Uterus (tissue), 4 donors: ENCODE data around the gene COL5A1. TPM values are rescaled to one million over a fixed set of nuclear protein-coding genes. Genes with fewer than 3 reads are reported as not detected.

ENCODE experiments used
- DNase-seq, 2 donors: peaks; one replicate each; pipeline ENCODE4 v3.0.0-alpha.2; 2019 to 2020
- H3K27ac ChIP-seq, 2 donors: fragments of 200-600 bp; sonication (generic); 1 replicate in 1 of 2; 2 replicates in 1 of 2; pipeline ENCODE4 v1.5.1; 2016 to 2018
- H3K27me3 ChIP-seq, 2 donors: fragments of 200-600 bp; sonication (generic); one replicate each; pipeline ENCODE4 v1.5.1; 2018 to 2019; ENCODE audit warnings: control low read depth in 1 of 2
- H3K36me3 ChIP-seq, 2 donors: fragments of 200-600 bp; sonication (generic); one replicate each; pipeline ENCODE4 v1.5.1; 2019; ENCODE audit warnings: control low read depth in 1 of 2
- H3K4me1 ChIP-seq, 2 donors: fragments of 200-600 bp; sonication (generic); one replicate each; pipeline ENCODE4 v1.5.1; 2018 to 2019; ENCODE audit warnings: control low read depth in 1 of 2
- H3K4me3 ChIP-seq, 2 donors: fragments of 200-600 bp; sonication (generic); 1 replicate in 1 of 2; 2 replicates in 1 of 2; pipeline ENCODE4 v1.5.1; 2018 to 2019; ENCODE audit warnings: mild to moderate bottlenecking in 1 of 2
- H3K9me3 ChIP-seq, 2 donors: fragments of 200-600 bp; sonication (generic); one replicate each; pipeline ENCODE4 v1.5.1; 2019; ENCODE audit warnings: control low read depth in 1 of 2
- CTCF ChIP-seq, 4 experiments: fragments of 200-600 bp in 2 of 4; fragments of 450-650 bp in 2 of 4; sonication (generic) in 2 of 4; IDR thresholded peaks; one replicate each; pipeline ENCODE4 v1.5.1; 2016 to 2019; ENCODE audit warnings: antibody characterized with exemption in 4 of 4, mild to moderate bottlenecking in 2 of 4, moderate library complexity in 1 of 4
- POLR2A ChIP-seq, 2 donors: fragments of 450-650 bp; IDR thresholded peaks; one replicate each; pipeline ENCODE4 v1.6.1; 2016; ENCODE audit warnings: antibody characterized with exemption in 2 of 2, mild to moderate bottlenecking in 1 of 2, moderate library complexity in 1 of 2
- intact Hi-C: fragments of 100-400 bp; cut with DNase I; formaldehyde crosslinking; loops from one replicate; pipeline ENCODE4 v1.15.1; 2023; ENCODE audit warnings: low total_unique reads
- total RNA-seq, 4 donors: library from RNA; depleted of rRNA in 3 of 4; stranded (reverse); fragments of >200 nt in 3 of 4; gene quantifications; one replicate each; pipeline versions ENCODE4 v1.1.0 to v1.2.4, GENCODE V29; 2014 to 2023
- donor health status: DM: yes; HTN: yes; CAD: no.

COL5A1 gene
- total RNA-seq, 4 donors from 2014 or later: 21.2 to 604 (median 129) TPM

DNA sequence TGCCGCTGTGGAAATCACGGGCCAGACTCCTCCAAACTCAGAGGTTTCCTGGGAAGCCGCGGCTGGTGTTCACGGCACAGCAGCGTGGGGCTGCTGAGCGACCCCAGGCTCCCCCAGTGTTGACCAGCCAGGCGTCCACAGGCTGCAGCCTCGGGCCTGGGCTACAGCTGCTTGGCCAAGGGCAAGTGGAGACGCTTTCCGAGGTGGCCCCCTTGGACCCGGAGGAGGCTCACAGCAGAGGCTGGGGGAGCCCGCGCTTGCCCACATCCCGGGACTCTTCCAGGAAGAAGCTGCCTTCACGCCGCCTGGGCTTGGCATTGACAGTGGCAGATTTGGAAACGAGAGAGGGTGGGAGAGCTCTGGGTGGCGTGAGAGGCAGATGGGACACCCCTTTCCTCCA lies 186.0 kb downstream of the COL5A1 start:
- intact Hi-C loops: no loop called here
- H3K9me3 ChIP-seq: no peaks in the 10 kb centered on the region
- no peaks in the 10 kb centered on the region for H3K4me1 ChIP-seq
- TF ChIP-seq POLR2A (IDR thresholded peaks at IDR 0.05): no peak
- TF ChIP-seq CTCF (IDR thresholded peaks at IDR 0.05): no peak
- H3K36me3 ChIP-seq: no peaks in the 10 kb centered on the region
- no peak for DNase-seq
- H3K4me3 ChIP-seq: no peak overlapping the region
- H3K27me3 ChIP-seq: no peaks in the 10 kb centered on the region
- no peak overlapping the region for H3K27ac ChIP-seq

- H3K27me3 ChIP-seq: no peaks in the 10 kb centered on the region
- H3K27ac ChIP-seq: no peak overlapping the region
- H3K9me3 ChIP-seq: no peaks in the 10 kb centered on the region
- H3K4me1 ChIP-seq: no peaks in the 10 kb centered on the region
- H3K36me3 ChIP-seq: no peaks in the 10 kb centered on the region
- no peak overlapping the region for H3K4me3 ChIP-seq
- no peak for DNase-seq
- no peak for TF ChIP-seq POLR2A (IDR thresholded peaks at IDR 0.05)
- TF ChIP-seq CTCF (IDR thresholded peaks at IDR 0.05): no peak
- intact Hi-C loops: no loop called here
Measured at GRCh38 chr9:134827993-134828392, 186.4 kb downstream of the COL5A1 start.

DNA sequence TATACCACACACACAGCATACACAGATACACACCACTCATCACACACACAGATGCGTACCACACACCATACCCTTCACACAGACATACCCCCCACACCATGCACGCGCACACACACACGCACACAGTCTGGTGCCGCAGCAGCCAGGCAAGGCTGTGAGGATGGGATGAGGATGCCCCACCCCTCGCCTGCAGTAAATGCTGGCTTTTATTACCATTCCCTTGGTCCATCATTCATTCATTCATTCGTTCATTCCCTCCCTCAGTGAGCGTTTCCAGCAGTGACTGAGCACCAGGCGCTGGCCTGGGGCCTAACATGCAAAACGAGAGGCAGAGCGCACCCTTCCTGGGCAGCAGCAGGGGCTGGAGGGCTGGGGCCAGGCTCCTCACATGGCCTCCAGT lies 187.3 kb downstream of the COL5A1 start:
- no peaks in the 10 kb centered on the region for H3K36me3 ChIP-seq
- intact Hi-C loops: no loop called here
- no peak overlapping the region for H3K4me3 ChIP-seq
- TF ChIP-seq CTCF (IDR thresholded peaks at IDR 0.05): no peak
- no peak for TF ChIP-seq POLR2A (IDR thresholded peaks at IDR 0.05)
- no peak overlapping the region for H3K27ac ChIP-seq
- no peaks in the 10 kb centered on the region for H3K4me1 ChIP-seq
- DNase-seq: no peak
- H3K27me3 ChIP-seq: no peaks in the 10 kb centered on the region
- H3K9me3 ChIP-seq: no peaks in the 10 kb centered on the region

DNA sequence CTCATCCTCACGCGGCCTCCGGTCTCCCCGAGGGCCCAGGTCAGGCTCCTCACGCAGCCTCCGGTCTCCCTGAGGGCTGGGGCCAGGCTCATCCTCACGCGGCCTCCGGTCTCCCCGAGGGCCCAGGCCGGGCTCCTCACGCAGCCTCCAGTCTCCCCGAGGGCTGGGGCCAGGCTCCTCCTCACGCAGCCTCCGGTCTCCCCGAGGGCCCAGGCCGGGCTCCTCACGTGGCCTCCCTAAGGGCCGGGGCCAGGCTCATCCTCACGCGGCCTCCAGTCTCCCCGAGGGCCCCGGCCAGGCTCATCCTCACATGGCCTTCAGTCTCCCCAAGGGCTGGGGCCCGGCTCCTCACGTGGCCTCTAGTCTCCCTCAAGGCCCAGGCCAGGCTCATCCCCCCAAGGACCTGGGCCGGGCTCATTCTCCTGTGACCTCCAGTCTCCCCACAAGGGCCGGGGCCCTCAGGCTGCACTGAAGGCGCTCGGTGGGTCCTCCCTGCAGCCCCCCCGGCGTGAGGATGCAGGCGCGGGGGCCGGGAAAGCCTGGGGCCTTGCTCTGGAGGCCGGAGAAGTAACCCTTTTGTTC lies 187.8 kb downstream of the COL5A1 start:
- intact Hi-C loops: no loop called here
- no peaks in the 10 kb centered on the region for H3K27me3 ChIP-seq
- no peak for DNase-seq
- no peak overlapping the region for H3K4me3 ChIP-seq
- no peaks in the 10 kb centered on the region for H3K4me1 ChIP-seq
- H3K36me3 ChIP-seq: no peaks in the 10 kb centered on the region
- no peaks in the 10 kb centered on the region for H3K9me3 ChIP-seq
- TF ChIP-seq CTCF (IDR thresholded peaks at IDR 0.05) (no peak), POLR2A (IDR thresholded peaks at IDR 0.05) (no peak)
- no peak overlapping the region for H3K27ac ChIP-seq

- intact Hi-C loops: no loop called here
- H3K9me3 ChIP-seq: no peaks in the 10 kb centered on the region
- H3K4me3 ChIP-seq: no peak overlapping the region
- no peak for TF ChIP-seq CTCF (IDR thresholded peaks at IDR 0.05)
- no peak for TF ChIP-seq POLR2A (IDR thresholded peaks at IDR 0.05)
- no peaks in the 10 kb centered on the region for H3K4me1 ChIP-seq
- H3K27ac ChIP-seq: no peak overlapping the region
- no peaks in the 10 kb centered on the region for H3K27me3 ChIP-seq
- H3K36me3 ChIP-seq: no peaks in the 10 kb centered on the region
- no peak for DNase-seq
Measured at GRCh38 chr9:134830126-134830525, 188.5 kb downstream of the COL5A1 start.
